ENCODE data around the gene PDE7B.

DNA sequence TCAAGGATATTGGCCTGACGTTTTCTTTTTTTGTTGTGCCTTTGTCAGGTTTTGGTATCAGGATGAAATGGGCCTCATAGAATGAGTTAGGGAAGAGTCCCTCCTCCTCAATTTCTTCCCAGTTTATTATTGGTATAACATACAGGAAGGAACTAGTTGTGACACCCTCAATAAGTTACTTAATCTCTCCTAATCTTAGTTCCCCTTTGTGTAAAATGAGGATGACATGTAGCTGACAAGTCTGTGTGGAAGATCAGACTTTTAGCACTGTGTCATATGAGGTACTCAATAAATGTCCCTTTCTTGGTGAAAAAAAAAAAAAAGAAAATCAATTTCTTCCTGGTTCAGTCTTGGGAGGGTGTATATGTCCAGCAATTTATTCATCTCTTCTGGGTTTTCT is 155.8 kb downstream of the PDE7B start:
- TF ChIP-seq, protein P1, sequence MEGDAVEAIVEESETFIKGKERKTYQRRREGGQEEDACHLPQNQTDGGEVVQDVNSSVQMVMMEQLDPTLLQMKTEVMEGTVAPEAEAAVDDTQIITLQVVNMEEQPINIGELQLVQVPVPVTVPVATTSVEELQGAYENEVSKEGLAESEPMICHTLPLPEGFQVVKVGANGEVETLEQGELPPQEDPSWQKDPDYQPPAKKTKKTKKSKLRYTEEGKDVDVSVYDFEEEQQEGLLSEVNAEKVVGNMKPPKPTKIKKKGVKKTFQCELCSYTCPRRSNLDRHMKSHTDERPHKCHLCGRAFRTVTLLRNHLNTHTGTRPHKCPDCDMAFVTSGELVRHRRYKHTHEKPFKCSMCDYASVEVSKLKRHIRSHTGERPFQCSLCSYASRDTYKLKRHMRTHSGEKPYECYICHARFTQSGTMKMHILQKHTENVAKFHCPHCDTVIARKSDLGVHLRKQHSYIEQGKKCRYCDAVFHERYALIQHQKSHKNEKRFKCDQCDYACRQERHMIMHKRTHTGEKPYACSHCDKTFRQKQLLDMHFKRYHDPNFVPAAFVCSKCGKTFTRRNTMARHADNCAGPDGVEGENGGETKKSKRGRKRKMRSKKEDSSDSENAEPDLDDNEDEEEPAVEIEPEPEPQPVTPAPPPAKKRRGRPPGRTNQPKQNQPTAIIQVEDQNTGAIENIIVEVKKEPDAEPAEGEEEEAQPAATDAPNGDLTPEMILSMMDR (conservative IDR thresholded peaks at IDR 0.05), result no peak
- no peak for TF ChIP-seq ZFX (IDR thresholded peaks at IDR 0.05)

All from C4-2B (cell line).